ES-I3 (cell line): ENCODE data around the gene SCMH1.

Experiments
- H3K36me3 ChIP-seq: 2 replicates; pipeline ENCODE4 v1.6.1; 2013; ENCODE audit warnings: mild to moderate bottlenecking, low read length, control low read depth, moderate library complexity; ENCODE audit not compliant: insufficient read depth
- H3K4me1 ChIP-seq: 2 replicates; pipeline ENCODE4 v1.6.1; 2013; ENCODE audit warnings: mild to moderate bottlenecking, control low read depth, low read length; ENCODE audit not compliant: insufficient read depth
- H3K9ac ChIP-seq: 2 replicates; pipeline ENCODE4 v1.6.1; 2013; ENCODE audit warnings: low read depth, mild to moderate bottlenecking, low read length, moderate library complexity
- H3K9me3 ChIP-seq: 2 replicates; pipeline ENCODE4 v1.6.1; 2013; ENCODE audit warnings: mild to moderate bottlenecking, low read length, moderate library complexity; ENCODE audit not compliant: control insufficient read depth, insufficient read depth

Gene SCMH1

DNA sequence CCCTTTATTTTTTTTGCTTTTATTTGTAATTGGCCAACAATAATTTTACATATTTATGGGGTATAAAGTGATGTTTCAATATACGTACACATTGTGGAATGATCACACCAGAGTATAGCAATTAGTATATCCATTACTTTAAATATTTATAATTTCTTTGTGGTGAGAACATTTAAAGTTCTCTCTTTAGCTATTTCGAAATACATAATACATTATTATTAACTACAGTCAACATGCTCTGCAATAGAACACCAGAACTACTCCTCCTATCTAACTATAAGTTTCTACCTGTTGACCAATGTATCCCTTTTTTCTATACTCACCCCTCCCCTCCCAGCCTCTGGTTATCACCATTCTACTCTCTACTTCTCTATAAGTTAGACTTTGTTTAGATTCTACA is 77.4 kb downstream of the SCMH1 start:
- H3K9ac ChIP-seq, result no peak overlapping the region
- H3K9me3 ChIP-seq, result peaks cover 5% of the 10 kb centered on the region; the same call in 1 of the 2 replicates
- H3K36me3 ChIP-seq, result peaks cover 3% of the 10 kb centered on the region; the same call in 1 of the 2 replicates
- H3K4me1 ChIP-seq, result no peaks in the 10 kb centered on the region

- no peaks in the 10 kb centered on the region for H3K36me3 ChIP-seq
- no peaks in the 10 kb centered on the region for H3K4me1 ChIP-seq
- no peaks in the 10 kb centered on the region; the same call in 1 of the 2 replicates for H3K9me3 ChIP-seq
- H3K9ac ChIP-seq, result no peak overlapping the region
Measured at GRCh38 chr1:41162441-41162840, 79.7 kb downstream of the SCMH1 start.

DNA sequence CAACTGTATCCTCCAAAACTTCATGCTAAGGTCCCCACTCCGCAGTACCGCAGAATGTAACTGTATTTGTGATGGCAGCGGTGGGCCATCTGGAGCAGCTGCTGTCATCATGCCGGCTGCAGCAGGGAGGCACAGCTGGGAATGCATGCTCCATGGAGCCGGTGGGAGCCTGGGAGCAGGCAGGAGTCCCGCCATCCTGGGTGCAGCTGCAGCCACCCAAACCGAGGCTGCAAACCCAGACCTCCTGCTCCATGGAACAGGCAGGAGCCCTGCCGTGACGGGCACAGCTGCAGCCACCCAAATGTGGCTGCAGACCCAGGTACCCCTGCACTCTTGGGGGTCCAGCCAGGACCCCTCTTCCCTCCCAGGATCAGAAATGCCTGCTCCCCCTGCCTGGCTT is 80.3 kb downstream of the SCMH1 start:
- no peak overlapping the region for H3K9ac ChIP-seq
- no peaks in the 10 kb centered on the region for H3K4me1 ChIP-seq
- no peaks in the 10 kb centered on the region for H3K36me3 ChIP-seq
- H3K9me3 ChIP-seq, result no peaks in the 10 kb centered on the region; the same call in 1 of the 2 replicates

- no peaks in the 10 kb centered on the region for H3K9me3 ChIP-seq
- H3K4me1 ChIP-seq, result no peaks in the 10 kb centered on the region
- no peak overlapping the region for H3K9ac ChIP-seq
- no peaks in the 10 kb centered on the region for H3K36me3 ChIP-seq
Measured at GRCh38 chr1:41160498-41161110, 81.5 kb downstream of the SCMH1 start.

- Histone ChIP-seq H3K9me3 (no peaks in the 10 kb centered on the region), H3K4me1 (no peaks in the 10 kb centered on the region), H3K36me3 (no peaks in the 10 kb centered on the region)
Measured at GRCh38 chr1:41158966-41159365, 83.1 kb downstream of the SCMH1 start.

GRCh38 chr1:41158147-41158875 is 83.8 kb downstream of the SCMH1 start:
- H3K4me1 ChIP-seq, result no peaks in the 10 kb centered on the region

More at GRCh38 chr1:41158966-41159365, 83.1 kb downstream of the SCMH1 start:
- H3K9ac ChIP-seq, result no peak overlapping the region

GRCh38 chr1:41155105-41155504 is 87.0 kb downstream of the SCMH1 start:
- Histone ChIP-seq H3K9ac (no peak overlapping the region), H3K36me3 (no peaks in the 10 kb centered on the region), H3K4me1 (no peaks in the 10 kb centered on the region), H3K9me3 (no peaks in the 10 kb centered on the region)

More at GRCh38 chr1:41158147-41158875, 83.8 kb downstream of the SCMH1 start:
- Histone ChIP-seq H3K9me3 (no peaks in the 10 kb centered on the region), H3K36me3 (no peaks in the 10 kb centered on the region), H3K9ac (no peak overlapping the region)

GRCh38 chr1:41153750-41154274 is 88.3 kb downstream of the SCMH1 start:
- no peaks in the 10 kb centered on the region for H3K4me1 ChIP-seq

DNA sequence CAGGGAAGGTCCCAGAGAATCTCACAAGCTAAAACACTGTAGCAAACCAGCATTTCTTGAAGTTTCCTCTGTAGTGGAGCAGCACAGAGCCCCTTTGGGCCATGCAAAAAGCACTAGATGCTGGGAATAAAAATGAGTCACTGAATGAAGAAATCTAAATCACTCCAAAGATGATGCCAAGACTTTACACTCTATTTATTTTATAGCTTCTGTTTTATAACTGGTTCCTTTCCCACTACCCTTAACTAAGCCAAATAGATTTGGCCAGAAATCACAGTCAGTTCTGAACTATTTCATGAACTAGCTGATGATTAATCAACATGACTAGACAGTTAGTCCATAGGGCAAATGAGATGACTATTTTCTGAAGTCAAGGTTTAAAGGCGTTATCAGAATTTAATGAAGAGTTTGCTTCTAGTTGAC is 89.5 kb downstream of the SCMH1 start:
- Histone ChIP-seq H3K9me3 (no peaks in the 10 kb centered on the region), H3K4me1 (no peaks in the 10 kb centered on the region), H3K36me3 (peaks cover 2% of the 10 kb centered on the region; the same call in 1 of the 2 replicates), H3K9ac (no peak overlapping the region)

More at GRCh38 chr1:41153750-41154274, 88.3 kb downstream of the SCMH1 start:
- H3K36me3 ChIP-seq, result peaks cover 2% of the 10 kb centered on the region; the same call in 1 of the 2 replicates
- no peaks in the 10 kb centered on the region for H3K9me3 ChIP-seq
- no peak overlapping the region for H3K9ac ChIP-seq

GRCh38 chr1:41151846-41152245 is 90.3 kb downstream of the SCMH1 start:
- Histone ChIP-seq H3K9ac (no peak overlapping the region), H3K9me3 (no peaks in the 10 kb centered on the region), H3K36me3 (peaks cover 2% of the 10 kb centered on the region; the same call in 1 of the 2 replicates), H3K4me1 (no peaks in the 10 kb centered on the region)

DNA sequence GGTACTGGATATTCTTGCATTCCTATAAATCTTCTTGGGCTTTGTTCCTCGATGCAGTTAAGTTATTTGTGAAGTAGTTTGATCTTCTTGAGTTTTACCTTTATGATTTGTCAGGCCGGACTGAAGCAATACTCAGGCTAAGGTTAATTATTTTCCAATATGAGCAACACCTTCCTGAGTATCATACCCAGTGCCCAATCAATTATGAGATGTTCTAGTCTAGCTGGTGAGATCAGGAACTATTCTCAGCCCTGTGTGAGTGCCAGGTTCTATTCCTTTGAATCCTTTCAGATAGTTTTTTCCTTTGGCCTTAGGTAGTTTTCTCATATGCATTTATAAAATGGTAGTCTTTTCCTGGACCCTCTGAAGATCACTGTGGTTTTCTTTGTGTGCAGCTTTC is 92.5 kb downstream of the SCMH1 start:
- Histone ChIP-seq H3K4me1 (no peaks in the 10 kb centered on the region), H3K36me3 (peaks cover 2% of the 10 kb centered on the region; the same call in 1 of the 2 replicates), H3K9me3 (no peaks in the 10 kb centered on the region), H3K9ac (no peak overlapping the region)

DNA sequence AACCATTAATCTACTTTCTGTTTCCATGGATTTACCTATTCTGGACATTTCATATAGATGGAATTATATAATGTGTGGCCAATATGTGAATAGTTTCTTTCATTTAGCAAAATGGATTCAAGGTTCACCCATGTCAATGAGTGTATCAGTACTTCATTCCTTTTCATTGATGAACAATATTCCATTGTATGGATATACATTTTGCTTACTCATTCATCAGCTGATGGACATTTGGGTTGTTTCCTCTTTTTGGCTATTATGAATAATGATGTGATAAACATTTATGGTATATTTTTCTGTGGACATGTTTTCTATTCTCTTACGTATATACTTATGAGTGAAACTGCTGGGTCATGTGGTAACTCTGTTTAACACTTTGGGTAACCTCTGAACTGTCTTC is 97.8 kb downstream of the SCMH1 start:
- 0 out of 2 replicates have a peak, but pooled peaks cover 5% of the 10 kb centered on the region for H3K9me3 ChIP-seq
- no peaks in the 10 kb centered on the region for H3K4me1 ChIP-seq
- H3K36me3 ChIP-seq, result no peaks in the 10 kb centered on the region
- no peak overlapping the region for H3K9ac ChIP-seq

- Histone ChIP-seq H3K4me1 (no peaks in the 10 kb centered on the region), H3K36me3 (no peaks in the 10 kb centered on the region), H3K9ac (no peak overlapping the region), H3K9me3 (peaks cover 14% of the 10 kb centered on the region; the same call in 1 of the 2 replicates)
Measured at GRCh38 chr1:41138549-41138948, 103.6 kb downstream of the SCMH1 start.

DNA sequence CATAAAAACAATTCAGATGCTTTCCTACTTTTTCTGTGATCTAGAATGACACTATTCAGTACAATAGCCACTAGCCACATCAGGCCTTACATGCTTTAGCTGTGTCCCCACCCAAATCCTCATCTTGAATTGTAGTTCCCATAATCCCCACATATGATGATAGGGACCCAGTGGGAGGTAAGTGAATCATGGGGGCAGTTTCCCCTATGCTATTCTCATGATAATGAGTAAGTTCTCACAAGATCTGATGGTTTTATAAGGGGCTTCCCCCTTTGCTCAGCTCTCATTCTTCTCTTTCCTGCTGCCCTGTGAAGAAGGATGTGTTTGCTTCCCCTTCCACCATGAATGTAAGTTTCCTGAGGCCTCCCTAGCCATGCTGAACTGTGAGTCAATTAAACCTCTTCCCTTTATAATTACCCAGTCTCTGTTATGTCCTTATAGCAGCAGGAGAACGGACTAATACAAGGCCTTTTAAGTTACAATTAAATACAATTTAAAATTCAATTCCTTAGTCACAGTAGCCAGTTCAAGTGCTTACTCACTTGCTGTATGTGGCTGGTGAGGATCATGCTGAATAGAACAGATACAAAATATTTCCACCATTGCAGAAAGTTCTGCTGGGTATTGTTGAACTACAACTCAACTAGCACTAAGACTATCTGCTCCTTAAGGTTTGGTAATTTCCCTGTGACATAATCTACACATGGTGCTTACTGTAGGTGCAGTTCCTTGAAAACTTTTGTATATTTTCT is 106.7 kb downstream of the SCMH1 start:
- Histone ChIP-seq H3K9me3 (peaks cover 14% of the 10 kb centered on the region; the same call in 1 of the 2 replicates), H3K36me3 (no peaks in the 10 kb centered on the region), H3K9ac (no peak overlapping the region), H3K4me1 (no peaks in the 10 kb centered on the region)
